Measurements from ENCODE around the gene PPIL4. TPM values are rescaled to one million over a fixed set of nuclear protein-coding genes. Genes with fewer than 3 reads are reported as not detected.
A peak's percentile ranks its signal among the peaks of the same experiment; 100 is the strongest.

Gene PPIL4
- total RNA-seq, 1 experiment from 2014 or later, result 43.9 TPM

- DNase-seq (ENCODE audit: low read depth in 1 of 2, low spot score in 2 of 2), result no peak
- H3K4me3 ChIP-seq, result no peak overlapping the region
- H3K27me3 ChIP-seq (replicated peaks), result peaks cover 25% of the 10 kb centered on the region
- peaks cover 4% of the 10 kb centered on the region for H3K4me1 ChIP-seq (replicated peaks)
- H3K27ac ChIP-seq, result no peak overlapping the region
- H3K9me3 ChIP-seq (replicated peaks), result no peaks in the 10 kb centered on the region
- H3K36me3 ChIP-seq, result no peaks in the 10 kb centered on the region
Measured at GRCh38 chr6:149560736-149561135, 14.9 kb upstream of the PPIL4 start.

DNA sequence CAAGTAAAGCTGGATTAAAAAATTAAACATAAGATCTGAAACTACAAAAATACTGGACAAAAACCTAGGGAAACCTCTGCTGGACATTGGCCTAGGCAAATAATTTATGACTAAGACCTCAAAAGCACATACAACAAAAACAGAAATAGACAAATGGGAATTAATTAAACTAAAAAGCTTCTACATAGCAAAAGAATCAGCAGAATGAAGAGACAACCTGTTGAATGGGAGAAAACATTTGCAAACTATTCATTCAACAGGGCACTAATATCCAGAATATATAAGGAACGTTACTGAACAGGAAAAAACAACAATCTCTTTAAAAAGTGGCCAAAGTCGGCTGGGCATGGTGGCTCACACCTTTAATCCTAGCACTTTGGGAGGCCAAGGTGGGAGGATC lies 13.5 kb upstream of the PPIL4 start:
- H3K4me1 ChIP-seq (replicated peaks), result peaks cover 4% of the 10 kb centered on the region
- H3K27me3 ChIP-seq (replicated peaks), result peaks cover 32% of the 10 kb centered on the region
- H3K4me3 ChIP-seq, result no peak overlapping the region
- DNase-seq (ENCODE audit: low read depth in 1 of 2, low spot score in 2 of 2), result no peak
- no peak overlapping the region for H3K27ac ChIP-seq
- H3K9me3 ChIP-seq (replicated peaks), result no peaks in the 10 kb centered on the region
- H3K36me3 ChIP-seq, result no peaks in the 10 kb centered on the region

DNA sequence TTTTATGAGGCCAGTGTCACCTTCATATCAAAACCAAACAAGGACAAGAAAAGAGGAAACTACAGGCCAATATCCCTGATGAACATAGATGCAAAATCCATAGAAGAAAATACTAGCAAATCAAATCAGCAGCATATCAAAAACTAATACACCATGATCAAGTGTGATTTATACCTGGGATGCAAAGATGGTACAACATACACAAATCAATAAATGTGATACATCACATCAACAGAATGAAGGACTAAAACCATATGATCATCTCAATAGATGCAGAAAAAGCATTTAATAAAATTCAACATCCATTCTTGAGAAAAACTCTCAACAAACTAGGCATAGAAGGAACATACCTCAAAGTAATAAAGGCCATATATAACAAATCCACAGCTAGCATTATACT lies 12.2 kb upstream of the PPIL4 start:
- no peak overlapping the region for H3K4me3 ChIP-seq
- no peak for DNase-seq (ENCODE audit: low read depth in 1 of 2, low spot score in 2 of 2)
- no peak overlapping the region for H3K27ac ChIP-seq
- no peaks in the 10 kb centered on the region for H3K9me3 ChIP-seq (replicated peaks)
- no peaks in the 10 kb centered on the region for H3K4me1 ChIP-seq (replicated peaks)
- H3K27me3 ChIP-seq (replicated peaks), result peaks cover 32% of the 10 kb centered on the region
- H3K36me3 ChIP-seq, result no peaks in the 10 kb centered on the region

DNA sequence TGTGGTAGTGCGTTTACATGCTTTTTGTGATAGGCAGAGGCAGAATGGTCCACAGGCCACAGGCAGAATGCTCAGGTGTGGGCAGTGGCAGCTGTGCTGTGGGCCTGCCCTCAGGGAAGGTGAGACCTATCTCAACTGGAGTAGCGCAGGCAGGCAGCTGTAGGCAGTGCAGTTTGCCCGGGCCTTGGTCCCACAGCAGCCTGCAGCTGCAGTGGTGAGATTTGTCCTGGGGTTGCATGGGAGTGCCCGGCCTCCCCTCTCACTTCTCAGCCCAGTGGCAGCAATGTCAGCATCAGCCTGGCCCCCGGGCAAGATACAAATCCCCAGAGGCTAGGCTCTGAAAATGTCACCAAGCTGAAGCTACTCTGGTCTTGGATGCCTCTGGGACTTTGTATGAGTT lies 6.1 kb upstream of the PPIL4 start:
- no peaks in the 10 kb centered on the region for H3K9me3 ChIP-seq (replicated peaks)
- DNase-seq (ENCODE audit: low read depth in 1 of 2, low spot score in 2 of 2), result no peak
- H3K27me3 ChIP-seq (replicated peaks), result peaks cover 7% of the 10 kb centered on the region
- no peak overlapping the region for H3K4me3 ChIP-seq
- no peak overlapping the region for H3K27ac ChIP-seq
- H3K4me1 ChIP-seq (replicated peaks), result no peaks in the 10 kb centered on the region; the same call in 1 of the 2 replicates
- no peaks in the 10 kb centered on the region for H3K36me3 ChIP-seq

DNA sequence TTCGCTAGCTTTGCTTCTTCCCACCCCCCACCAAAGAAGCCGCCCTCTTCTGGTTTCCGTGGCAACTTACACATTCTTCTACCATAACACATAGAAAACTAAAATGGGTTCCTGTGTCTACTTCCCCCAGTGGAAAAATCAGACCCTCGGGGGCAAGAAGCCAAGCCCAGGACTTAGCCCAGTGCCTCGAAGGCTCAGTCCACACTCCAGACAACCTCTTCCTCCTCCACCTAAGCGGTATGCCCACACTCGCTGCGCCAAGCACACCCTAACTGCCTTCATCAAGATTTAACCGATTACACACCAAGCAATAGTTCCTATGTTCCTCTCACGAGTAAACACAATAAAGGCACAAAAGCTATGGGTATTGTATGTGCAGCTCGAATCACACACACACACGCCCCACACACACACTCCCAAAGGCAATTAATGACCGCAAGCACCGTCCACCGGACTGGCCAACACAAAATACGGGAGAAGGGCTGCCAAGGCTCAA lies 537 bp downstream of the PPIL4 start:
- H3K27me3 ChIP-seq (replicated peaks), result no peaks in the 10 kb centered on the region
- H3K27ac ChIP-seq, result peak overlapping the region; percentile 93
- no peaks in the 10 kb centered on the region for H3K9me3 ChIP-seq (replicated peaks)
- DNase-seq (ENCODE audit: low read depth in 1 of 2, low spot score in 2 of 2), result peak; percentile 71 to 75
- peak overlapping the region; percentile 76 for H3K4me3 ChIP-seq
- peaks cover 12% of the 10 kb centered on the region for H3K36me3 ChIP-seq
- peaks cover 11% of the 10 kb centered on the region for H3K4me1 ChIP-seq (replicated peaks)

GRCh38 chr6:149544646-149545257 lies 1.1 kb downstream of the PPIL4 start:
- Histone ChIP-seq H3K27ac (peak overlapping the region; percentile 93), H3K36me3 (peaks cover 17% of the 10 kb centered on the region)

DNA sequence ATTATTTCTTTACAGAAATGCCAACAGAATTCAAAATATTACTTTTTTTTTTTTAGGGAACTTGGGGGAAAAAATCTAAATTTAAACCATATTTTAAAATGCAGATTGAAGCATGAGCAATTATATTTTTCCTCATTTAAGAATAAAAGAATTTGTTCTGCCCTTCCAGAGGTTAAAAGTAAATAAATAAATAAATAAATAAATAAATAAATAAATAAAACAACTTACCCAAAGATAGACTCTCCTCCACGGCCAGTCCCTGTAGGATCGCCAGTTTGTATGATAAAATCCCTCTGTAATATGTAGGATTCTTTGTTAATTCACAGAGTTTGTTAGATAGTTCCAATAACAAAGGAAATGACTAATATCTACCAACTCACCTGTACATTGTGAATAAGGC lies 4.7 kb downstream of the PPIL4 start:
- Histone ChIP-seq H3K9me3 (replicated peaks) (no peaks in the 10 kb centered on the region), H3K4me1 (replicated peaks) (peaks cover 11% of the 10 kb centered on the region; the same call in 1 of the 2 replicates), H3K27me3 (replicated peaks) (no peaks in the 10 kb centered on the region), H3K27ac (no peak overlapping the region), H3K4me3 (no peak overlapping the region), H3K36me3 (peaks cover 41% of the 10 kb centered on the region)
- no peak for DNase-seq (ENCODE audit: low read depth in 1 of 2, low spot score in 2 of 2)

More at GRCh38 chr6:149544646-149545257, 1.1 kb downstream of the PPIL4 start:
- Histone ChIP-seq H3K4me1 (replicated peaks) (peaks cover 11% of the 10 kb centered on the region), H3K4me3 (peak overlapping the region; percentile 76), H3K9me3 (replicated peaks) (no peaks in the 10 kb centered on the region), H3K27me3 (replicated peaks) (no peaks in the 10 kb centered on the region)
- DNase-seq (ENCODE audit: low read depth in 1 of 2, low spot score in 2 of 2), result no peak

- no peak for DNase-seq (ENCODE audit: low read depth in 1 of 2, low spot score in 2 of 2)
- H3K9me3 ChIP-seq (replicated peaks), result no peaks in the 10 kb centered on the region
- H3K4me3 ChIP-seq, result no peak overlapping the region
- H3K27ac ChIP-seq, result no peak overlapping the region
- H3K27me3 ChIP-seq (replicated peaks), result no peaks in the 10 kb centered on the region
- H3K4me1 ChIP-seq (replicated peaks), result no peaks in the 10 kb centered on the region
- H3K36me3 ChIP-seq, result peaks cover 82% of the 10 kb centered on the region
Measured at GRCh38 chr6:149534742-149535141, 11.1 kb downstream of the PPIL4 start.

- DNase-seq (ENCODE audit: low read depth in 1 of 2, low spot score in 2 of 2), result no peak
- H3K27ac ChIP-seq, result no peak overlapping the region
- no peaks in the 10 kb centered on the region for H3K9me3 ChIP-seq (replicated peaks)
- no peaks in the 10 kb centered on the region for H3K4me1 ChIP-seq (replicated peaks)
- H3K4me3 ChIP-seq, result no peak overlapping the region
- no peaks in the 10 kb centered on the region for H3K27me3 ChIP-seq (replicated peaks)
- H3K36me3 ChIP-seq, result peaks cover 80% of the 10 kb centered on the region
Measured at GRCh38 chr6:149529650-149530049, 16.2 kb downstream of the PPIL4 start.

DNA sequence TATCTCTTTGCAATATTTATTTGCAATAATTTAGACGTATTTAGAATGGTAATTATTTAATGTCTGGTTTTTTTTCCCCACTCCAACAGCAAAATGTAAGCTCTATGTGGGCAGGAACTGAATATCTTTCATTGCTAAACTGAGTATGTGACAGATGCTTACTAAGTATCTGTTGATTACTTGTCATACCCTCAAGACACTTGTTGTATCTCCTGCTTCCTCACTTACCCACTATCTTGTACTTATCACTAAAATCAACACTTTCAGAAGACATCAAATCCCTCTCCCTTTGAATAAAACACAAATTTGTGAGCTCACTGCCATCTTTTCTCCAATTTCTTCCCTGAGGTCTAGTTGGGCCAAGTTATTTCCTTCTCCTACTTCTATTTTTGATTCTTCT lies 30.3 kb downstream of the PPIL4 start:
- DNase-seq (ENCODE audit: low read depth in 1 of 2, low spot score in 2 of 2), result no peak
- Histone ChIP-seq H3K9me3 (replicated peaks) (no peaks in the 10 kb centered on the region), H3K27ac (no peak overlapping the region), H3K4me1 (replicated peaks) (no peaks in the 10 kb centered on the region), H3K36me3 (peaks cover 34% of the 10 kb centered on the region), H3K27me3 (replicated peaks) (no peaks in the 10 kb centered on the region), H3K4me3 (no peak overlapping the region)

DNA sequence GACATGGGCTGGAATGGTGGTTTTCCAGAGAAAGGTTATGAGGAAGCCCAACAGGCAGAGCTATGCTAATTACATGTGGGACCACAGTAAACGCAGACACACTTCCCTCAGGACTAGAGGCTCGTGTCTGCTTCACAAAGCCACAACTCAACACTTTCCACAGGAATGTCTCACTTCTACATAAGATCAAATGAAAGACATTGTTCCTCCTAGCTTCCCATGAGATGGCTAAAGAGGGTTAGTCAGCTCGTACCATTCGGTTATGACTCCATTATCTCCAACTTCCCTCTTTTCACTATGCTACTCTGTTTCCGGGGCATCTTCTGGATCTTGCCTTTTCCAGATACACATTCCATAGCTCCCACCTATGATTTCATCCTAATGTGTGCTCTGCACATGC lies 31.9 kb downstream of the PPIL4 start:
- Histone ChIP-seq H3K36me3 (peaks cover 21% of the 10 kb centered on the region), H3K27ac (no peak overlapping the region), H3K4me1 (replicated peaks) (no peaks in the 10 kb centered on the region; the same call in 1 of the 2 replicates), H3K4me3 (no peak overlapping the region), H3K27me3 (replicated peaks) (no peaks in the 10 kb centered on the region), H3K9me3 (replicated peaks) (no peaks in the 10 kb centered on the region)
- no peak for DNase-seq (ENCODE audit: low read depth in 1 of 2, low spot score in 2 of 2)

- no peaks in the 10 kb centered on the region for H3K27me3 ChIP-seq (replicated peaks)
- no peak for DNase-seq (ENCODE audit: low read depth in 1 of 2, low spot score in 2 of 2)
- no peaks in the 10 kb centered on the region for H3K9me3 ChIP-seq (replicated peaks)
- no peak overlapping the region for H3K27ac ChIP-seq
- no peaks in the 10 kb centered on the region; the same call in 1 of the 2 replicates for H3K4me1 ChIP-seq (replicated peaks)
- no peak overlapping the region for H3K4me3 ChIP-seq
- peaks cover 26% of the 10 kb centered on the region for H3K36me3 ChIP-seq
Measured at GRCh38 chr6:149510793-149511512, 34.9 kb downstream of the PPIL4 start.

- DNase-seq (ENCODE audit: low read depth in 1 of 2, low spot score in 2 of 2), result no peak
- Histone ChIP-seq H3K36me3 (peaks cover 41% of the 10 kb centered on the region), H3K9me3 (replicated peaks) (no peaks in the 10 kb centered on the region), H3K27ac (no peak overlapping the region), H3K4me3 (no peak overlapping the region), H3K4me1 (replicated peaks) (no peaks in the 10 kb centered on the region; the same call in 1 of the 2 replicates), H3K27me3 (replicated peaks) (no peaks in the 10 kb centered on the region)
Measured at GRCh38 chr6:149508485-149508884, 37.4 kb downstream of the PPIL4 start.

GRCh38 chr6:149503872-149504271 lies 42.0 kb downstream of the PPIL4 start:
- no peaks in the 10 kb centered on the region for H3K27me3 ChIP-seq (replicated peaks)
- H3K36me3 ChIP-seq, result peaks cover 25% of the 10 kb centered on the region
- no peak overlapping the region for H3K27ac ChIP-seq
- DNase-seq (ENCODE audit: low read depth in 1 of 2, low spot score in 2 of 2), result no peak
- no peaks in the 10 kb centered on the region for H3K9me3 ChIP-seq (replicated peaks)
- H3K4me3 ChIP-seq, result no peak overlapping the region
- H3K4me1 ChIP-seq (replicated peaks), result peaks cover 6% of the 10 kb centered on the region
